D721Med (cell line): Measurements from ENCODE around the gene PMM1.

Source experiments
- DNase-seq: peaks from one replicate; pipeline ENCODE4 v3.0.0; 2011; ENCODE audit warnings: low spot score; ENCODE audit not compliant: insufficient read length
- FAIRE-seq: peaks from 2 replicates; lab custom pipeline; 2011; peaks lifted over from hg19 to GRCh38; lab: Jason Lieb, UNC
- CTCF ChIP-seq: IDR thresholded peaks from 2 replicates; pipeline ENCODE4 v1.5.1; 2012; ENCODE audit warnings: mild to moderate bottlenecking, control low read depth; ENCODE audit not compliant: insufficient read depth; ENCODE audit errors: missing control alignments

The PMM1 gene

DNA sequence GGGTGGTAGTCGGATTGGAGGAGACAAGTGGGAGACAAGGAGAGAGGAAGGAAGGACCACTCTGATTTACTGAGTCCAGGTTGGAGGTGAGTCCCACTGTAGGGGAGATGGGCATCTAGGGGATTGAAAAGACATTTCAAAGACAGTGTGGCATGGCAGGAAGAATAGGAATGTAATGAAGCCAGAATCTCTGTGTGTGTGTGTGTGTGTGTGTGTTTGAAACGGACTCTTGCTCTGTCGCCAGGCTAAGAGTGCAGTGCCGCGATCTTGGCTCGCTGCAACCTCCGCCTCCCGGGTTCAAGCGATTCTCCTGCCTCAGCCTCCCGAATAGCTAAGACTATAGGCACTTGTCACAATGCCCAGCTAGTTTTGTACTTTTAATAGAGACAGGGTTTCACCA is 33.1 kb downstream of the PMM1 start:
- no peak for FAIRE-seq
- DNase-seq, result no peak
- TF ChIP-seq CTCF, result no peak

DNA sequence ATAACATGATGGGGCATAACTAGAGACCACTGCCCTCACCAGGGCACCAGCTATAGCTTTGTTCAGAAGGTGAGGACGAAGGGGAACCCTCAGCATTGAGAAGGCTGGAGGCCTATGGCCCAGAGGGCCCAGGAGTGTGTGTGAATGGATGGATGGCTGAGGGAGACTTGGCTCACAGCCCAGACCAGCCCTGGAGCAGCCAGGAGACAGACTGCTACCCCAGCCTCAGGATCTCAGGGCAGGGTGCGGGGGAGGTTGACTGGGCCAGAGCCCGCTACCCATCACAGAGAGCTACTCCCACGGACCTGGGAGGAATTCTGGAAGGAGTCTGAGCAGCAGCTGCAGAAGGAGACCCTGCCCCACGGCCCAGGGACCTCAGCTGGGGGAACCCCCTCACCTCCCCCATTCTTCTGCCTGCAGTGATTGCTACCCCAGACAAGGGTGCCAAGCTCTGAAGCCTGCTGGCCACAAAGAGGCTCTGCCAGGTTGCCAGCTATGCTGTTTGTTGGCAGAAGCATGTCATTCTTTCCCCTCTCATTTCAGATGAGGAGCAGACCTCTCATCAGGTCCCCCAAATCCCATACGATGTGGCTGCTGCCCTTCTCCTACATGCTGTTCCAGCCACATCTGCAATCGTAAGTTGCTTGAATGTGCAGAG is 34.2 kb downstream of the PMM1 start:
- TF ChIP-seq CTCF, result no peak
- FAIRE-seq (no peak), DNase-seq (no peak)

DNA sequence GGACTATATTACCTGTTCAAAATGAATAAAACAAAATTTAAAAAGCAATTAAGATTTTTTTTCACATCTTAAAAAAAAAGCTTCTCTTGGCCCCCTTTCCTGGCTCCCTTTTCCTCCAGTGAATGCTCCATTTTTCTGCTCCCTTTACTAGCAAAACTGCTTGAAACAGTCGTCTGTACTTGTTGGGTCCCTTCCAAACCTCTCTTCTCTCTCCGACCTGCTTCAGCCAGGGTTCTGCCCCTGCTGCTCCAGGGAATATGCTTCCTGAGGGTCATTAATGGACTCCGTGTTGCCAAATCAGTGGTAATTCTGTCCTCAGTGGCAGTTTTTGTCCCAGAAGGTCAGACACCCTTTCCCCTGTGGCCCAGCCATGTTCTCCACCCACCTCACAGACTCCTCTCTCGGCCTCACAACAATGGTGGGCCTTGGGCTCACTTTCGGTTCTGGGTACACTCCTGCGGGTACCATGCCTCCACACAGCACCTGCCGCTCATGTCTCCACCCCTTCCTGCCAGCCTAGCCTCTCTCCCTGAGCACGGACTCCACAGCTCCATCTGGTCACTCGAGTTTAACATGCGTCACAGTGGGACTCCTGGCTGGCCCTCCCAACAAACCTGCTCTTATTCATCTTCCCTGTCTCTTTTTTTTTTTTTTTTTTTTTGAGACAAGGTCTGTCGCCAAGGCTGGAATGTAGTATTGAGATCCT is 37.6 kb downstream of the PMM1 start:
- FAIRE-seq, result no peak
- TF ChIP-seq CTCF, result no peak
- DNase-seq, result no peak

GRCh38 chr22:41550952-41551491 is 38.6 kb downstream of the PMM1 start:
- no peak for FAIRE-seq
- DNase-seq, result no peak
- TF ChIP-seq CTCF, result no peak

- DNase-seq, result no peak
- FAIRE-seq, result no peak
- TF ChIP-seq CTCF, result no peak
Measured at GRCh38 chr22:41548830-41549211, 40.8 kb downstream of the PMM1 start.

DNA sequence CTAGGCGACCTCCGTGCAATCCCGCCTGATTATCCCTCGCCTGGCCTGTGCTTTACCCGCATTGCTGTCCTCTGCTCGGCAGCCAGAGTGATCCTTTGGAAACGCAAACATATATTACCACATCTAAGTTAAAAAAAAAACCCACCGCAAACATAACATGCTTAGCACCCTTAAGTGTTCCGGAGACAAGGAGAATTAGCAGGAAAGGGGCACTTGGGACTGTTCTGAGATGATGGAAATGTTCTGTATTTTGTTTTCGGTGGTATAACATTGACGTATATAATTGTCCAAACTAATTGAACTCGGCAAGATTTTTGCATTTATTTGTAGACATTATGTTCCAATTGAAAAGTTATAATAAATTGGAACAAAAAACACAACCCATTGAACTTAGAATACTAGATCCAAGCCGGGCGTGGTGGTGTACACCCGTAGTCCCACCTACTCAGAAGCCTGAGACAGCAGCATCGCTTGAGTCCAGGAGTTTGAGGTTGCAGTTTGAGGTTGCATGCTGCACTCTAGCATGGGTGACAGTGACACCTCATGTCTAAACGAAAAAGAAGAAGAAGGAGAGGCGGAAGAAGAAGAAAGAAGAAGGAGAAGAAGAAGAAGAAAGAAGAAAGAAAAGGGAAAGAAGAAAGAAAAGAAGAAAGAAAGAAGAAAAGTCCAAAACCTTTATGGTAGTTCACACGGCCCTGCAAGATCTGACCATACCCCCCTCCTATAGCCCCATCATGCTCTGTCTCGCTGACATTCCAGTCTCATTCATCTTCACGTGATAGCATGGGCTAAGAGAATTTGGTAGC is 44.8 kb downstream of the PMM1 start:
- DNase-seq (no peak), FAIRE-seq (no peak)
- TF ChIP-seq CTCF, result no peak
